Endothelial cell (in vitro differentiated cells): Measurements from ENCODE around the gene NLRP9. TPM values are rescaled to one million over a fixed set of nuclear protein-coding genes. Genes with fewer than 3 reads are reported as not detected.
"Not testable (repeated sequence)": the region's sequence is repeated elsewhere in the genome, so short reads cannot be mapped to it uniquely, and the experiment has no call there.

Experiments used
- DNase-seq: peaks from one replicate; pipeline ENCODE4 v3.0.0; 2021; ENCODE audit warnings: low spot score
- H3K27ac Mint-ChIP-seq: one replicate; pipeline ENCODE4 v1.8.0; 2021; ENCODE audit warnings: mixed read lengths, inconsistent platforms; ENCODE audit not compliant: unreplicated experiment
- H3K27me3 Mint-ChIP-seq: one replicate; pipeline ENCODE4 v1.8.0; 2021; ENCODE audit warnings: mild to moderate bottlenecking, moderate library complexity, mixed read lengths, inconsistent platforms; ENCODE audit not compliant: unreplicated experiment
- H3K36me3 Mint-ChIP-seq: one replicate; pipeline ENCODE4 v1.8.0; 2021; ENCODE audit warnings: mild to moderate bottlenecking, low read depth, mixed read lengths, inconsistent platforms; ENCODE audit not compliant: unreplicated experiment
- H3K4me1 Mint-ChIP-seq: one replicate; pipeline ENCODE4 v1.8.0; 2021; ENCODE audit warnings: mild to moderate bottlenecking, mixed read lengths, inconsistent platforms; ENCODE audit not compliant: unreplicated experiment
- H3K4me3 Mint-ChIP-seq: one replicate; pipeline ENCODE4 v1.8.0; 2021; ENCODE audit warnings: mild to moderate bottlenecking, mixed read lengths, inconsistent platforms; ENCODE audit not compliant: unreplicated experiment
- H3K9me3 Mint-ChIP-seq: one replicate; pipeline ENCODE4 v1.8.0; 2021; ENCODE audit warnings: mixed read lengths, inconsistent platforms; ENCODE audit not compliant: unreplicated experiment
- CTCF ChIP-seq: fragments of 200-600 bp; sonication (generic); IDR thresholded peaks from one replicate; pipeline ENCODE4 v1.5.0; 2021; ENCODE audit warnings: antibody characterized with exemption; ENCODE audit not compliant: unreplicated experiment
- total RNA-seq: library from RNA; stranded (reverse); fragmentation: NEBNext Ultra II Directional; extraction: Animal tissue kit (Norgen Biotek cat#: 25700); gene quantifications from one replicate; pipeline ENCODE4 v1.2.1, GENCODE V29; 2021; ENCODE audit not compliant: unreplicated experiment

Gene NLRP9
- total RNA-seq, 1 donor from 2014 or later, result not detected

GRCh38 chr19:55766466-55766865, 28.3 kb upstream of the NLRP9 start:
- Mint-ChIP-seq H3K27ac (no peak overlapping the region), H3K9me3 (peaks cover 32% of the 10 kb centered on the region), H3K4me1 (no peaks in the 10 kb centered on the region), H3K27me3 (peaks cover 6% of the 10 kb centered on the region), H3K4me3 (peak overlapping the region; percentile 13), H3K36me3 (peaks cover 15% of the 10 kb centered on the region)
- DNase-seq, result no peak
- TF ChIP-seq CTCF, result no peak

- not testable (repeated sequence) for H3K27ac Mint-ChIP-seq, DNase-seq, H3K4me3 Mint-ChIP-seq, H3K36me3 Mint-ChIP-seq, H3K27me3 Mint-ChIP-seq, H3K4me1 Mint-ChIP-seq
- H3K9me3 Mint-ChIP-seq, result peaks cover 33% of the 10 kb centered on the region
Observed at GRCh38 chr19:55758797-55759196, 20.6 kb upstream of the NLRP9 start, which contains the start of gene RFPL4A. Gene RFPL4A, plus strand, starts transcription at chr19:55759097. Its CDS starts 2,704 bp downstream, at chr19:55761801.

GRCh38 chr19:55756808-55757207, 18.6 kb upstream of the NLRP9 start:
- not testable (repeated sequence) for DNase-seq, H3K27ac Mint-ChIP-seq, H3K27me3 Mint-ChIP-seq, H3K4me3 Mint-ChIP-seq, H3K36me3 Mint-ChIP-seq, H3K4me1 Mint-ChIP-seq
- H3K9me3 Mint-ChIP-seq, result peaks cover 39% of the 10 kb centered on the region

GRCh38 chr19:55753401-55753800, 15.2 kb upstream of the NLRP9 start:
- no peak for DNase-seq
- Mint-ChIP-seq H3K4me3 (no peak overlapping the region), H3K4me1 (no peaks in the 10 kb centered on the region), H3K27ac (no peak overlapping the region), H3K36me3 (no peaks in the 10 kb centered on the region), H3K9me3 (peaks cover 34% of the 10 kb centered on the region), H3K27me3 (no peaks in the 10 kb centered on the region)
- no peak for TF ChIP-seq CTCF

- no peak overlapping the region for H3K4me3 Mint-ChIP-seq
- no peaks in the 10 kb centered on the region for H3K36me3 Mint-ChIP-seq
Observed at GRCh38 chr19:55750715-55751114, 12.5 kb upstream of the NLRP9 start.

GRCh38 chr19:55730378-55730777, 7.8 kb downstream of the NLRP9 start:
- H3K9me3 Mint-ChIP-seq, result peaks cover 23% of the 10 kb centered on the region
- not testable (repeated sequence) for H3K4me3 Mint-ChIP-seq

More at GRCh38 chr19:55750715-55751114, 12.5 kb upstream of the NLRP9 start:
- TF ChIP-seq CTCF, result no peak
- H3K27me3 Mint-ChIP-seq, result no peaks in the 10 kb centered on the region
- H3K27ac Mint-ChIP-seq, result no peak overlapping the region
- no peaks in the 10 kb centered on the region for H3K4me1 Mint-ChIP-seq
- DNase-seq, result no peak
- H3K9me3 Mint-ChIP-seq, result peaks cover 35% of the 10 kb centered on the region

More at GRCh38 chr19:55730378-55730777, 7.8 kb downstream of the NLRP9 start:
- not testable (repeated sequence) for H3K4me1 Mint-ChIP-seq, H3K27ac Mint-ChIP-seq, H3K27me3 Mint-ChIP-seq, DNase-seq
- peaks cover 11% of the 10 kb centered on the region for H3K36me3 Mint-ChIP-seq
